ENCODE data around the gene ZNF600.
"Not testable (repeated sequence)": the region's sequence is repeated elsewhere in the genome, so short reads cannot be mapped to it uniquely, and the experiment has no call there.

The ZNF600 gene

GRCh38 chr19:52786464-52787354 lies at the start of gene ZNF600:
Gene ZNF600 (minus strand): TSS chr19:52786791. CDS start chr19:52778888, 7,903 bp downstream.
- ChIA-PET CTCF (interaction anchor here (0.7 kb wide), 2 partner anchors 9 to 11 kb away, joined by 3 read pairs; no protein-coding TSS in a partner anchor), POLR2A (interaction anchor here (0.7 kb wide), 1 partner anchor 103 kb away, joined by 3 read pairs; no protein-coding TSS in a partner anchor)
- peak within 1 kb of the TSS; percentile 67 for H3K4me3 ChIP-seq (ENCODE audit: low read depth, low read length)
- DNase-seq (ENCODE audit: low read depth, low spot score) = not testable (repeated sequence)

GRCh38 chr19:52834289-52834688 lies 47.7 kb upstream of the ZNF600 start:
- POLR2A ChIA-PET = not testable (repeated sequence)

GRCh38 chr19:52833541-52833940 lies 47.0 kb upstream of the ZNF600 start:
- DNase-seq (ENCODE audit: low read depth, low spot score); H3K4me3 ChIP-seq (ENCODE audit: low read depth, low read length); CTCF ChIA-PET; POLR2A ChIA-PET: not testable (repeated sequence)

More at GRCh38 chr19:52834289-52834688, 47.7 kb upstream of the ZNF600 start:
- H3K4me3 ChIP-seq (ENCODE audit: low read depth, low read length); DNase-seq (ENCODE audit: low read depth, low spot score); CTCF ChIA-PET: not testable (repeated sequence)

DNA sequence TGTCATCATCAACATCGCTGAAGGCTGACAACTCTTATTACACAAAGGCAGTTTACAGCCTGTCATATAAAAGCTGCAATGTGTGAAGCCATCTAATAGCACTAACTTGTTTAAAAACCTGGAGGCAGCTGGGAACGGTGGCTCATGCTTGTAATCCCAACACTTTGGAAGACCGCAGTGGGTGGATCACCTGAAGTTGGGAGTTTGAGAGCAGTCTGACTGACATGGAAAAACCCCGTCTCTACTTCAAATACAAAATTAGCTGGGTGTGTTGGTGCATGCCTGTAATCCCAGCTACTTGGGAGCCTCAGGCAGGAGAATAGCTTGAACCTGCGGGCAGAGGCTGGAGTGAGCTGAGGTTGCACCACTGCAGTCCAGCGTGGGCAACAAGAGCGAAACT lies 43.3 kb upstream of the ZNF600 start:
- DNase-seq (ENCODE audit: low read depth, low spot score); H3K4me3 ChIP-seq (ENCODE audit: low read depth, low read length); POLR2A ChIA-PET; CTCF ChIA-PET: not testable (repeated sequence)

DNA sequence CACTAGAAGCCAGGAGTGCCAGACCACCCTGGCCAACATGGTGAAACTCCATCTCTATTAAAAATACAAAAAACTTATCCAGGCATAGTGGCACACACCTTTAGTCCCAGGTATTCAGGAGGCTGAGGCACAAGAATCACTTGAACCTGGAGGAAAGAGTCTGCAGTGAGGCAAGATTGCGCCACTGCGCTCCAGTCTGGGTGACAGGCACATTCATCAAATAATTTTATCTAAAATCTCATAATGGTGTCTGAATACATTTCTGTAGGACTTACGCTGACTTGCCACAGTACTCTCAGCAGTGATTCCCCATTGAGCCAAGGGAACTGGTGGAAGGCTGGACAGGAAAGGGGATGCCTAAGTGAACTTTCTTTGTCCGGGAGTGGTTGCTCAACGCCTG lies 39.2 kb upstream of the ZNF600 start:
- DNase-seq (ENCODE audit: low read depth, low spot score) = no peak
- TF ChIP-seq, protein P1, sequence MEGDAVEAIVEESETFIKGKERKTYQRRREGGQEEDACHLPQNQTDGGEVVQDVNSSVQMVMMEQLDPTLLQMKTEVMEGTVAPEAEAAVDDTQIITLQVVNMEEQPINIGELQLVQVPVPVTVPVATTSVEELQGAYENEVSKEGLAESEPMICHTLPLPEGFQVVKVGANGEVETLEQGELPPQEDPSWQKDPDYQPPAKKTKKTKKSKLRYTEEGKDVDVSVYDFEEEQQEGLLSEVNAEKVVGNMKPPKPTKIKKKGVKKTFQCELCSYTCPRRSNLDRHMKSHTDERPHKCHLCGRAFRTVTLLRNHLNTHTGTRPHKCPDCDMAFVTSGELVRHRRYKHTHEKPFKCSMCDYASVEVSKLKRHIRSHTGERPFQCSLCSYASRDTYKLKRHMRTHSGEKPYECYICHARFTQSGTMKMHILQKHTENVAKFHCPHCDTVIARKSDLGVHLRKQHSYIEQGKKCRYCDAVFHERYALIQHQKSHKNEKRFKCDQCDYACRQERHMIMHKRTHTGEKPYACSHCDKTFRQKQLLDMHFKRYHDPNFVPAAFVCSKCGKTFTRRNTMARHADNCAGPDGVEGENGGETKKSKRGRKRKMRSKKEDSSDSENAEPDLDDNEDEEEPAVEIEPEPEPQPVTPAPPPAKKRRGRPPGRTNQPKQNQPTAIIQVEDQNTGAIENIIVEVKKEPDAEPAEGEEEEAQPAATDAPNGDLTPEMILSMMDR (IDR thresholded peaks at IDR 0.05; ENCODE audit: insufficient read depth, low read length, missing control alignments) = no peak
- ChIA-PET POLR2A (no interaction called here), CTCF (no interaction called here)
- no peak overlapping the region for H3K4me3 ChIP-seq (ENCODE audit: low read depth, low read length)

DNA sequence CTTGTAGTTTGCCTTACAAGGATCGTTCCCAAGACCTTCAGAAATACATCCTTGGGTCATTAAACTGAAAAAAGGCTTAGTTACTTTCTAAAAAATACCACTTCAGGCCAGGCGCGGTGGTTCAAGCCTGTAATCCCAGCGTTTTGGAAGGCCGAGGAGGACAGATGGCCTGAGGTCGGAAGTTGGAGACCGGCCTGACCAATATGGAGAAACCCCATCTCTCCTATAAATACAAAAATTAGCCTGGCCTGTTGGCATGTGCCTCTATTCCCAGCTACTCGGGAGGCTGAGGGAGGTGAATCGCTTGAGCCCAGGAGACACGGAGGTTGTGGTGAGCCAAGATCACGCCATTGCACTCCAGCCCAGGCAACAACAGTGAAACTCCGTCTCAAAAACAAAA lies 37.1 kb upstream of the ZNF600 start:
- H3K4me3 ChIP-seq (ENCODE audit: low read depth, low read length) = no peak overlapping the region
- DNase-seq (ENCODE audit: low read depth, low spot score) = no peak
- TF ChIP-seq, protein P1 (IDR thresholded peaks at IDR 0.05; ENCODE audit: insufficient read depth, low read length, missing control alignments) = no peak
- ChIA-PET CTCF (no interaction called here), POLR2A (no interaction called here)

GRCh38 chr19:52821204-52821960 lies 34.8 kb upstream of the ZNF600 start, which contains the start of gene ZNF28:
Gene ZNF28 (minus strand): TSS chr19:52821633. CDS start chr19:52817958, 3,675 bp downstream.
- POLR2A ChIA-PET = interaction anchor here (0.6 kb wide), 1 partner anchor 55 kb away, joined by 3 read pairs; no protein-coding TSS in a partner anchor

DNA sequence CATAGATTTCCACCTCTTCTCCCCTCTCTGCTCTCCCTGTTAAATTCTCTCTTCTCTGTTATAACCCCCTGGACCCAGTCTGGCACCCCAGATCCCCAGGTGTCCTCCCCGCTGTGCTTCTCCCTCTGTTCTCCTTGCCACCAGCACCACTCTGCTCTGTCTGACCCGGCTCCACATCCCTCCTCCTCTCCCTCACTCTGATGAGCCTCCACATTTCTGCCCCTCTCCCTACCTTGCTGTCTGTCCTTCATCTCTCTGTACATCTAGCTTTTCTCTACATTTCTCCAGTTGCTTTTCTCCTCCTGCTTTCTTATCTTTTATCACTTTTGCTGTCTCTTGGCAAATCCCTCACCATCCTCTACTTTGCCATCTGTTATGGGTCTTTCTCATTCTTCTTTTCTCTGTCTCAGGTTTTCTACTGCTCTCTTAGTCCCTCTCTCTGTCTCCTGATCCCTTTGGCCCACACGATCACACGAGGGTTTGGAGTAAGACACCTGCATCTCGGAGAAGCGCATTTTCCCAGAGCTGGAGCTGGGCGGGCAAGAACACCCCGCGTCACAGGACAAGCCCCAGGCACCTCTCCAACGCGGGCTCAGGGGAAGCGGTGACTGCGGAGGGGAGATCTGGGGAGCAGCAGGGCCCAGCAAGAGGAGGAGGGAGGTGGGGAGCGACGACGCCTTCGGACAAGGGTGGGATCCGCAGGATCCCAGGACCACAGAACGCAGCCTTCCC lies 34.0 kb upstream of the ZNF600 start:
- peak overlapping the region; percentile 63 for H3K4me3 ChIP-seq (ENCODE audit: low read depth, low read length)
- POLR2A ChIA-PET; DNase-seq (ENCODE audit: low read depth, low spot score); CTCF ChIA-PET: not testable (repeated sequence)

More at GRCh38 chr19:52821204-52821960, 34.8 kb upstream of the ZNF600 start, which contains the start of gene ZNF28:
- H3K4me3 ChIP-seq (ENCODE audit: low read depth, low read length) = peak within 1 kb of the TSS; percentile 63
- DNase-seq (ENCODE audit: low read depth, low spot score); CTCF ChIA-PET: not testable (repeated sequence)

DNA sequence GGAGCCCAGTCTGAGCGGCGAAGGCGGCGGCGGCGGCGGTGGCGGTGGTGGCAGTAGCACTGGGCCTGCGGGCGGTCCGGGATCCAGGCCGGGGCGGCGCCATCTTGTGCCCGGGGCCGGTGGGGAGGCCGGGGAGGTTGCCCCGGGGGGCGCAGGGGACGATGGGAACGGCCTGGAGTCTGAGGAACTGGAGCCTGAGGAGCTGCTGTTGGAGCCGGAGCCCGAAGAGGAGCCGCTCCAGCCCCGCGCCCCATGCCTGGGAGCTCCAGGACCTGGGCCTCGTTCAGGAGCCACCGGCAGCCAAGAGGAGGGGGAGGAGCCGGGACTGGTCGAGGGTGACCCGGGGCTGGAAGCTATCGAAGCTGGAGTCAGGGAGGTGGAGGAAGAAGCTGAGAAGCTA lies 23.2 kb upstream of the ZNF600 start:
- DNase-seq (ENCODE audit: low read depth, low spot score) = no peak
- POLR2A ChIA-PET = no interaction called here
- CTCF ChIA-PET = no interaction called here
- TF ChIP-seq, protein P1 (IDR thresholded peaks at IDR 0.05; ENCODE audit: insufficient read depth, low read length, missing control alignments) = no peak
- H3K4me3 ChIP-seq (ENCODE audit: low read depth, low read length) = no peak overlapping the region

- POLR2A ChIA-PET; H3K4me3 ChIP-seq (ENCODE audit: low read depth, low read length); CTCF ChIA-PET; DNase-seq (ENCODE audit: low read depth, low spot score): not testable (repeated sequence)
Observed at GRCh38 chr19:52799950-52800640, 13.5 kb upstream of the ZNF600 start.
